NB4 (cell line): ENCODE results near the gene STX8.
"Not testable (repeated sequence)": the region's sequence is repeated elsewhere in the genome, so short reads cannot be mapped to it uniquely, and the experiment has no call there.

Experiments used
- CTCF ChIP-seq: IDR thresholded peaks from one replicate; pipeline ENCODE4 v1.5.1; 2012; ENCODE audit warnings: low read depth, low read length
- MAX ChIP-seq: IDR thresholded peaks from 2 replicates; pipeline ENCODE4 v1.6.1; 2011; ENCODE audit warnings: low read depth, low read length
- POLR2A ChIP-seq: IDR thresholded peaks from 2 replicates; pipeline ENCODE4 v1.6.1; 2011; ENCODE audit warnings: mild to moderate bottlenecking; ENCODE audit not compliant: insufficient read length; ENCODE audit errors: extremely low read depth

GRCh38 chr17:9339482-9339881, 236.1 kb downstream of the STX8 start:
- TF ChIP-seq CTCF, MAX, POLR2A: not testable (repeated sequence)
